ENCODE data around the gene HOXC13. TPM values are rescaled to one million over a fixed set of nuclear protein-coding genes. Genes with fewer than 3 reads are reported as not detected.

HOXC13 gene
- total RNA-seq, 3 donors from 2014 or later (not counting 1 experiment from before 2014, with no cell fraction given): not detected

DNA sequence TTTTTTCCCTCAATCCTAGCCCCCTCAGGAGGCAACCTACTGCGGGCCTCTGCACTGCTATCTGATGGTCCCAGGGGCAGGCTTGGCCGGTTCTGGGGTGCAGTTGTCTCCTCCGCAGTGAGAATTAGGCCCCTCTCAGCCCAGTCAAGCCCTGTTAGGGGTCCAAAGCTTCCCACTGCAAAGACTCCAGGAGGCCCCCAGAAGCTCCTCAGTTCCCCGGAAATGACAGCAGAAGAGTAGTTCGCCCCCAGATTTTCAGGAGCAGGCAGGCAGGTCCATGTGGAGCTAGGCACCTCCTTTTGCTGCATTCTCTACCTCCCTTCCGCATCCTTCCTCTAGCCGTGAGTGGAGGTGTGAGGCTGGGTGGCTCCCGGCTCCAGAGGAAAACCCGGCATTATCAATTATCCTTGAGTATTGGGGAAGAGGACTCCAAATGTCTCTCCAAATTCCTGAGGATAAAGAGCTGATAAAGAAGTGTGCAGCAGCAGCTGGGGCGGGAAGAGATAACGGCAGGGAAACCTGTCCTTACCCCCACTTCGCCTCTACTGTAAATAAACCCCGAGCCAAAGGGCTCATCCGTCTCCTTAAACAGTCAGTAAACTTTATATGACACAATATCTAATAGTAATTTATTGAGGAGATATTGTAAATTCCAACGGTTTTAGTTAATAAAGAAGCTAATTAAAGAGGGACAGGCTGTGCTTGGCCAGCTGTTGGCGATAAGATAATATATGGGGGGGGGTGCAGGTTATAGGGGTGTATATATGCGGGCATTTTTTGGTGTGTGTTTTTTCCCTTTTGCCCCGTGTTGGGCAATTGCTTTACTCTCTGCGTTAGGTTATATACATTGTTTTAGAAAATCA is 15.4 kb downstream of the HOXC13 start:
- Mint-ChIP-seq H3K27ac (peak overlapping the region in 1 of 2 donors; percentile 75), H3K36me3 (no peaks in the 10 kb centered on the region), H3K9me3 (no peaks in the 10 kb centered on the region), H3K4me1 (peaks cover 12 to 14% of the 10 kb centered on the region in 2 donors), H3K4me3 (peak overlapping the region; percentile 13), H3K27me3 (ENCODE audit: low read depth in 2 of 2) (peaks cover 69 to 81% of the 10 kb centered on the region in 2 donors)
- H3K9me3 ChIP-seq (ENCODE audit: control insufficient read depth, insufficient read depth, low read length): peaks cover 5% of the 10 kb centered on the region
- peaks cover 93% of the 10 kb centered on the region for H3K27me3 ChIP-seq (ENCODE audit: control insufficient read depth, insufficient read depth, low read length)
- no peak overlapping the region for H3K4me3 ChIP-seq (ENCODE audit: low read length)
- ATAC-seq: no peak
- H3K27ac ChIP-seq (ENCODE audit: low read length): no peak overlapping the region
- WGBS (ENCODE audit: insufficient coverage): 8% methylated on average over 11 of the region's 19 CpGs
- H3K4me1 ChIP-seq (ENCODE audit: control insufficient read depth, insufficient read depth, low read length): peaks cover 32% of the 10 kb centered on the region
- H3K36me3 ChIP-seq (ENCODE audit: control insufficient read depth, insufficient read depth, low read length): no peaks in the 10 kb centered on the region
- intact Hi-C loops (cut with micrococcal nuclease): no loop called here
- DNase-seq: no peak
- TF ChIP-seq, protein P1, sequence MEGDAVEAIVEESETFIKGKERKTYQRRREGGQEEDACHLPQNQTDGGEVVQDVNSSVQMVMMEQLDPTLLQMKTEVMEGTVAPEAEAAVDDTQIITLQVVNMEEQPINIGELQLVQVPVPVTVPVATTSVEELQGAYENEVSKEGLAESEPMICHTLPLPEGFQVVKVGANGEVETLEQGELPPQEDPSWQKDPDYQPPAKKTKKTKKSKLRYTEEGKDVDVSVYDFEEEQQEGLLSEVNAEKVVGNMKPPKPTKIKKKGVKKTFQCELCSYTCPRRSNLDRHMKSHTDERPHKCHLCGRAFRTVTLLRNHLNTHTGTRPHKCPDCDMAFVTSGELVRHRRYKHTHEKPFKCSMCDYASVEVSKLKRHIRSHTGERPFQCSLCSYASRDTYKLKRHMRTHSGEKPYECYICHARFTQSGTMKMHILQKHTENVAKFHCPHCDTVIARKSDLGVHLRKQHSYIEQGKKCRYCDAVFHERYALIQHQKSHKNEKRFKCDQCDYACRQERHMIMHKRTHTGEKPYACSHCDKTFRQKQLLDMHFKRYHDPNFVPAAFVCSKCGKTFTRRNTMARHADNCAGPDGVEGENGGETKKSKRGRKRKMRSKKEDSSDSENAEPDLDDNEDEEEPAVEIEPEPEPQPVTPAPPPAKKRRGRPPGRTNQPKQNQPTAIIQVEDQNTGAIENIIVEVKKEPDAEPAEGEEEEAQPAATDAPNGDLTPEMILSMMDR (IDR thresholded peaks at IDR 0.05): no peak

- TF ChIP-seq, protein P1 (IDR thresholded peaks at IDR 0.05): no peak
- Histone ChIP-seq H3K9me3 (ENCODE audit: control insufficient read depth, insufficient read depth, low read length) (peaks cover 5% of the 10 kb centered on the region), H3K4me3 (ENCODE audit: low read length) (no peak within 1 kb of the TSS), H3K4me1 (ENCODE audit: control insufficient read depth, insufficient read depth, low read length) (peaks cover 32% of the 10 kb centered on the region), H3K27me3 (ENCODE audit: control insufficient read depth, insufficient read depth, low read length) (peaks cover 94% of the 10 kb centered on the region), H3K27ac (ENCODE audit: low read length) (no peak within 1 kb of the TSS), H3K36me3 (ENCODE audit: control insufficient read depth, insufficient read depth, low read length) (no peaks in the 10 kb centered on the region)
- H3K27me3 Mint-ChIP-seq (ENCODE audit: low read depth in 2 of 2): peaks cover 70 to 81% of the 10 kb centered on the region in 2 donors
- DNase-seq (no peak), ATAC-seq (no peak)
- intact Hi-C loops (cut with micrococcal nuclease): loop anchor here (5.0 kb wide), 2 partner anchors 43 to 328 kb away; partner anchors contain the start of genes CBX5 and HNRNPA1
- peak within 1 kb of the TSS; percentile 13 for H3K4me3 Mint-ChIP-seq
- 10% methylated on average over 13 of the region's 20 CpGs for WGBS (ENCODE audit: insufficient coverage)
- H3K4me1 Mint-ChIP-seq: peaks cover 14 to 15% of the 10 kb centered on the region in 2 donors
- H3K27ac Mint-ChIP-seq: peak within 1 kb of the TSS in 1 of 2 donors; percentile 75
- H3K9me3 Mint-ChIP-seq: no peaks in the 10 kb centered on the region
- H3K36me3 Mint-ChIP-seq: peaks cover 2% of the 10 kb centered on the region
Measured at GRCh38 chr12:53954694-53955035, 16.0 kb downstream of the HOXC13 start, which contains the start of gene HOXC12. Gene HOXC12 (plus strand): TSS chr12:53954903. CDS start chr12:53954930, 27 bp downstream.

GRCh38 chr12:53955036-53955775 is 16.6 kb downstream of the HOXC13 start:
- no peak for DNase-seq
- H3K4me1 ChIP-seq (ENCODE audit: control insufficient read depth, insufficient read depth, low read length): peaks cover 33% of the 10 kb centered on the region
- peaks cover 95% of the 10 kb centered on the region for H3K27me3 ChIP-seq (ENCODE audit: control insufficient read depth, insufficient read depth, low read length)
- intact Hi-C loops (cut with micrococcal nuclease): loop anchor here (5.0 kb wide), 2 partner anchors 42 to 327 kb away; partner anchors contain the start of genes CBX5 and HNRNPA1
- H3K36me3 ChIP-seq (ENCODE audit: control insufficient read depth, insufficient read depth, low read length): no peaks in the 10 kb centered on the region
- H3K9me3 ChIP-seq (ENCODE audit: control insufficient read depth, insufficient read depth, low read length): peaks cover 5% of the 10 kb centered on the region
- Mint-ChIP-seq H3K4me1 (peaks cover 19 to 20% of the 10 kb centered on the region in 2 donors), H3K36me3 (peaks cover 7% of the 10 kb centered on the region), H3K27ac (no peak overlapping the region), H3K4me3 (no peak overlapping the region), H3K27me3 (ENCODE audit: low read depth in 2 of 2) (peaks cover 74 to 81% of the 10 kb centered on the region in 2 donors), H3K9me3 (no peaks in the 10 kb centered on the region)
- ATAC-seq: no peak
- WGBS (ENCODE audit: insufficient coverage): 10% methylated on average over 80 of the region's 86 CpGs
- no peak overlapping the region for H3K4me3 ChIP-seq (ENCODE audit: low read length)
- H3K27ac ChIP-seq (ENCODE audit: low read length): no peak overlapping the region
- TF ChIP-seq, protein P1 (IDR thresholded peaks at IDR 0.05): no peak

All from natural killer cell (primary cell).